Central memory CD8-positive, alpha-beta T cell (primary cell): Measurements from ENCODE around the gene SLC39A11.

Source experiments
- ATAC-seq: fragments of 150-1000 bp; cut with Tn5 transposase; replicated peaks from 2 replicates; pipeline ENCODE4 v1.10.0; 2022; ENCODE audit warnings: mild to moderate bottlenecking, moderate FRiP score, moderate number of reproducible peaks; ENCODE audit not compliant: poor library complexity, severe bottlenecking; ENCODE audit errors: extremely low read depth
- DNase-seq, 2 donors: peaks; one replicate each; pipeline ENCODE4 v3.0.0; 2021; ENCODE audit warnings: low spot score in 2 of 2
- H3K27ac Mint-ChIP-seq: one replicate; pipeline ENCODE4 v1.8.0; 2022; ENCODE audit warnings: low read depth, mild to moderate bottlenecking, moderate library complexity, mixed read lengths
- H3K27me3 Mint-ChIP-seq: one replicate; pipeline ENCODE4 v1.8.0; 2022; ENCODE audit warnings: mixed read lengths
- H3K36me3 Mint-ChIP-seq: one replicate; pipeline ENCODE4 v1.8.0; 2022; ENCODE audit warnings: mild to moderate bottlenecking, moderate library complexity, mixed read lengths; ENCODE audit not compliant: insufficient read depth
- H3K4me1 Mint-ChIP-seq: one replicate; pipeline ENCODE4 v1.8.0; 2022; ENCODE audit warnings: mixed read lengths
- H3K4me3 Mint-ChIP-seq: one replicate; pipeline ENCODE4 v1.8.0; 2022; ENCODE audit warnings: mild to moderate bottlenecking, moderate library complexity, mixed read lengths
- H3K9me3 Mint-ChIP-seq: one replicate; pipeline ENCODE4 v1.8.0; 2022; ENCODE audit warnings: mixed read lengths

Gene SLC39A11

DNA sequence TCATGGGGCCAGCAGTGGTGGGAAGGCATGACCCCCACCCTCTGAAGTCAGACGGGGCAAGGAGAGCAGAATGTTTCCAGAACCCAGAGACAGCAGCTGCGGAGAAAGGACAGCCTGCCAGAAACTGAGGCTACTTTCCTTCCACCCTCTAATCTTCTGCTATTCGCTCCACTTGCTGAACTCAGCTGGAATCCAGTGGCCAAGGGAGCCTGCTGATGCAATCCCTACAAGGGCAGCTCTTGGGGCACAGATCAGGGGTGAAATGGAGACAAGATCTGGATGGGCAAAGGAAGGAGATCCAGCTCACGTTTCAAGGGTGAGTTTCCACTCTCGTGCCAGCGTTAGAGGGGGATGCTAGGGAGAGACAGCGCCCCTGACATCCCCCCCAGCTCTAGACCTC lies 479.1 kb downstream of the SLC39A11 start:
- H3K4me3 Mint-ChIP-seq = no peak overlapping the region
- ATAC-seq = no peak
- no peak overlapping the region for H3K27ac Mint-ChIP-seq
- peaks cover 63% of the 10 kb centered on the region for H3K27me3 Mint-ChIP-seq
- DNase-seq = no peak
- peaks cover 8% of the 10 kb centered on the region for H3K4me1 Mint-ChIP-seq
- H3K9me3 Mint-ChIP-seq = peaks cover 5% of the 10 kb centered on the region
- H3K36me3 Mint-ChIP-seq = peaks cover 2% of the 10 kb centered on the region

DNA sequence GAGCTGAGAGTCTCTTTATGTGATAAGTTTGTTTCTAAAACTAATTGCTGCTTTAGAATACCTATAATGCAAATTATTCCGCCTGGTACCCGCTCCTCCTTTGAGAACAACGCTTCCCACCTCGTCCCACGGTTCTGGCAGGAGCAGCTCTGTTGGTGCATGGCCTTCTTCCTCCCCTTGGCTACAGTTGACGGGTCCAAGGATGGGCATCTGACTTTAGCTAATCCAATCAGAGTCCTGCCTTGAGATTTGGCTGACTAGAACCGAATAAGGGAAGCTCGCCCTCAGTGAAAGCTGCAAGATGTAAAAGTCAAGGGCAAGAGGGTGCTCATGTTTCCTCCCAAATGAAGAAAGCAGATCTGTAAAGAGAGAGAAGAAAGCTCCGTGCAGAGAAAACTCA lies 481.3 kb downstream of the SLC39A11 start:
- Mint-ChIP-seq H3K4me1 (no peaks in the 10 kb centered on the region), H3K4me3 (no peak overlapping the region), H3K27ac (no peak overlapping the region), H3K9me3 (peaks cover 15% of the 10 kb centered on the region), H3K36me3 (no peaks in the 10 kb centered on the region), H3K27me3 (peaks cover 50% of the 10 kb centered on the region)
- ATAC-seq (no peak), DNase-seq (no peak)

DNA sequence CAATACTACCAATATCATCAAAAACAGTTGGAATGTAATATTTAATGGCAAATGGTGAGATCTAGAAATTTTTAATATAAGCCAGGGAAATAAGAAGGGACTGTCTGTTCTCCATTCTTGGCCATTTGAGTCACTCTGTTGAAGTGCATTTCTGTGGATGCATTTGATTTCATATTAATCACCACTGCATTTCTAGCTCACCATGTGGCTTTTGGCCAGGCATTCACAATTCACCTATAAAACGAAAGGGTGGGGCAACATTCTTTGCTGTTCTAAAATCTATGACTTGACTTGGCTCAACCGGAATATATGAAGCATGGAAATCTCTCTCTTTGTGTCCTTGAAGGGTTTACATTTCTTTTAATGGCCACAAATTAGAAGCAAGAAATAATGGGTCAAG lies 483.0 kb downstream of the SLC39A11 start:
- ATAC-seq = no peak
- Mint-ChIP-seq H3K36me3 (no peaks in the 10 kb centered on the region), H3K4me3 (no peak overlapping the region), H3K4me1 (no peaks in the 10 kb centered on the region), H3K27me3 (peaks cover 58% of the 10 kb centered on the region), H3K9me3 (peaks cover 15% of the 10 kb centered on the region), H3K27ac (no peak overlapping the region)
- no peak for DNase-seq

DNA sequence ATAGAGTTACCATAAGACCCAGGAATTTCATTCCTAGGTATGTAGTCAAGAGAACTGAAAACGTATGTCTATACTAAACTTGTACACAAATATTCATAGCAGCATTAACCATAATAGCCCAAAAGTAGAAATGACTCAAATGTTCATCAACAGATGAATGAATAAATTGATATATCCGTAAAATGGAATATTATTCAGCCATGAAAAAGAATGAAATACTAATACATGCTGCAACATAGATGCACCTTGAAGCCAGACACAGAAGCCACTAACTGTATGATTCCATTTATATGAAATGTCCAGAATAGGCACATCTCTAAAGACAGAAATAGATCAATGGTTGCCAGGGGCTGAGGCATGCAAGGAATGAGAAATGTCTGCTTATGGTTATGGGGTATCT lies 484.1 kb downstream of the SLC39A11 start:
- H3K27me3 Mint-ChIP-seq = peaks cover 55% of the 10 kb centered on the region
- peaks cover 15% of the 10 kb centered on the region for H3K9me3 Mint-ChIP-seq
- DNase-seq (no peak), ATAC-seq (no peak)
- H3K4me3 Mint-ChIP-seq = no peak overlapping the region
- no peaks in the 10 kb centered on the region for H3K36me3 Mint-ChIP-seq
- no peaks in the 10 kb centered on the region for H3K4me1 Mint-ChIP-seq
- no peak overlapping the region for H3K27ac Mint-ChIP-seq

DNA sequence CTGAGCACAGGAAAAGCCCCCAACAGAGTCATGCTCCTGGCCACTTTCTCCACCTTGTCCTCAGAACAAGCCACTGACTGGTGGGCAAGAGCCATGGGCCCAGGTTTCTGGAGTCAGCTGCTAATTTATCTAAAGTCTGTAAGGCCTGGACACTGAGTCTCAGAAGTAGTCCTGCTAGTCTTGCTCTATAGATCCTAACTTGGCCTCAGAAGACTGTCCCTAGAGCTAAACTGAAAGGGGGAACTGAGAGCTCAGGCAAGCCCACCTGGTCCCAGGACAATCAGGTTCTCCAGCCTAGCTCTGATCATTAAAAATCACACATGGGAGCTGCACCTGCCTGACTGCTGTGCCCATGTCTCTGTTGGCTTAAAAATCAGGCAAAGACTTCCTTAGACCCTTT lies 485.8 kb downstream of the SLC39A11 start:
- H3K9me3 Mint-ChIP-seq = peaks cover 15% of the 10 kb centered on the region
- peaks cover 53% of the 10 kb centered on the region for H3K27me3 Mint-ChIP-seq
- no peaks in the 10 kb centered on the region for H3K4me1 Mint-ChIP-seq
- H3K27ac Mint-ChIP-seq = no peak overlapping the region
- no peak overlapping the region for H3K4me3 Mint-ChIP-seq
- DNase-seq = no peak
- H3K36me3 Mint-ChIP-seq = no peaks in the 10 kb centered on the region
- no peak for ATAC-seq

DNA sequence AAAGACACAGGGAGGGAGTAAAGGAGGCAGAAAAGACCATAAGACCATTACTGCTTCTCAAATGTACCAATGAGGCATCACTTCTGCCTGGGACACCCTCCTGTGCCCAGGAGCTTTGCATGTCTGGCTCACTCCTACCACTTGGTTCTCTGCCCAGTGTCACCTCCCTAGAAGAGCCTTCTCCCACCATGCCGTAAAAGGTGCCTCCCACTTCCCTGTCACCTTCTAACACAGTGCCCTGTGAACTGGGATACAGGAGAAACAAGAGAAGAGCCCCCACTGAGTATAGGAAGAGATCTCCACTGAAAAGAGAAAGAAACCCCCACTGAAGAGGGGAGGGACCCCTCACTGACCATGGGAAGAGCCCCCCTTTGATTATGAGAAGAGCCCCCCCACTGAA lies 486.9 kb downstream of the SLC39A11 start:
- Mint-ChIP-seq H3K4me3 (no peak overlapping the region), H3K4me1 (no peaks in the 10 kb centered on the region), H3K27ac (no peak overlapping the region), H3K9me3 (peaks cover 15% of the 10 kb centered on the region), H3K36me3 (no peaks in the 10 kb centered on the region), H3K27me3 (peaks cover 56% of the 10 kb centered on the region)
- ATAC-seq = no peak
- no peak for DNase-seq

DNA sequence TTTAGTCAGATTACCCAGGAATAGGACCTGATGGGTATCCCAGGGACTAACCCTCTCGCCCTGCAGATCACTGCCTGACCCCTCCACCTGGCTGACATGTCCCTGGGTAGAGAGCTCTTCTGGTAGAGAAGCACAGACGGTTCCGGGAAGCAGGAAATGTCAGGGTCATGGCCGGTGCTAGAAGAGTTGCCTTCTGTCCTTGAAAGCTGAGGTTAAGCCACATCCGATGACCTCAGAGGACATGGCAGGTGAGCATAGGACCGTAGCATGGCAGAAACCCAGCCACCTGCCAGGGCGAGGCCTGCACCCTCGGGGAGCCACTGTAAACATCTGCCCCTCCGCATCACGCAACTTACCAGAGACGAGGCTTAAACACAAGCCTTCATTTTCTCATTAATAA lies 488.0 kb downstream of the SLC39A11 start:
- H3K36me3 Mint-ChIP-seq = no peaks in the 10 kb centered on the region
- no peak for ATAC-seq
- H3K27ac Mint-ChIP-seq = no peak overlapping the region
- H3K9me3 Mint-ChIP-seq = peaks cover 15% of the 10 kb centered on the region
- no peaks in the 10 kb centered on the region for H3K4me1 Mint-ChIP-seq
- H3K4me3 Mint-ChIP-seq = no peak overlapping the region
- no peak for DNase-seq
- peaks cover 59% of the 10 kb centered on the region for H3K27me3 Mint-ChIP-seq

DNA sequence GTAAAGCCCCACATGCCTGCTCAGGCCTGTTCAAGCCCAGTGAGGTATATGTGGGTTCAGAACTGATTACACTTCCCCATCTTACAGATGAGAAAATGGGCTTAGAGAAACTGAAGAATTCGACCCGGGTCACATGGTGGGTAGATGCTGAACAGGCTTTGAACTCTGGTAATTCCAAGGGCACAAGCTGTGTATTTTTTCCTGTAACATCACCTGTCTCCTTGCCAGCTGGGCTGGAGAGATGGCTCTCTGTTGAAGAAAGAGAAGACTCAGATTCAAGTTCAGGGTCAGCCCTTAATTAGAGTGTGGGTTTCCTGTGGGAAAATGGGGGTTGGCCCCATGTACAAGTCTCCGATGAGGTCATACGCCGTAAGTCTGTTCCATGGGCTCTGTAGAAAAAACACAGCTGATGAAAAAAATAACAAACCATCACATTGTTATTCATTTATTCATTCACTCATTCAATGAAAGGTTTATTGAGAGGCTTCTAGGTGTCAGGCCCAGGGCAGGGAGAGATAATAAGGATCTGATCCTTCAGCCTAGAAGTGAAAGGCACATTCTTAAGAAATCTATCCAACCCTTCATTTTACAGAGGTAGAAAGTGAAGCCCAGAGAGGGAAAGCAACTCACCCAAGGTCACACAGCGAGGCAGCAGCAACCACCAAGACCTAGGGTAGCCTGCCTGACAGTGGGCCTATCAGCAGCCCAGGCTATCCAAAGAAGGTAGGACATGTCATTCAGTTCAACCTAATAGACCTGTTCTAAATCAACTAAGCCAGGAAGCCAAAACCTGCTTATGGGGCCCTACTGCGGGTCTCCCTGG lies 488.9 kb downstream of the SLC39A11 start:
- Mint-ChIP-seq H3K27me3 (peaks cover 67% of the 10 kb centered on the region), H3K4me3 (no peak overlapping the region)
- DNase-seq = no peak

DNA sequence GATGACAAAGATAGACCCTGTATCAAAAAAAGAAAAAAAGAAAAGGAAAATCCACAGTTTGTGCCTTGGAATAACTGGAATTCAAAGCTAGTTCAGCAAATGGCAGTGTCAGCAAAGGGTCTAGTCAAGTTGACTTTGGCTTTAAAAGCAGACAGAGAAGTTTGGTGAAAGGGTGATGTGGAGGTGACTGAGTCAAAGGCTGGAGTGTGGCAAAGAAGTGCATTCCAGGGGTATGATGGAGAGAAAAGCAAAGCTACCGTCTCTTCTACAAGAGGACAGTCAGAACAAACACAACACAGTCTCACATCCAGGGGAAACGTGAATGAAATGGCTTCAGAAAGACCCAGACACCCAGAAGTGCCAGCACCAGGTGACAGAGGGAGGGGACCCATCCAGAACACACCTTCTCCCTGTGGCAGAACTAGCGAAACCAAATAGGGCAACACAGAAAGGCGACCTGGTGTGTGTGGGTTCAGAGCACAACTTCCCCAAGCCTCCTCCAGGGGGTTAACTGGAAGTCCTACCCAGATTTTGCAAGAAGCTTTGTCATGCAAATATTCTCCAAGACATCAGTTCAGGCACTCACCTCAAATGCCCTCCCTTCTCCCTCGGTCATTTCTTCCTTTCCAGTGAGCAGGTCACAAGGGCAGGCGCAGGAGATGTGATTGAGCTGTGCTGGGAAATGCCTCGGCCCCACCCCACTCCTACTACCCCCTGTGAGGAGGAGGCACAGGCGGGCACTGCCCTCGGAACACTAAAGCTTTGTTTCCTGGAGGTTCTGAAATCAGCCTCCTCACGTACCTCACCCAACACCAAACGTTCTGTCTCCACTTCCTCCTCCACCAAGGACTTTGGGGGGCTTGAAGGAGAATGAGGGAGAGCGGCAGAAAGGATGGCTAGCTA lies 489.7 kb downstream of the SLC39A11 start:
- Mint-ChIP-seq H3K36me3 (peaks cover under 1% of the 10 kb centered on the region), H3K4me3 (no peak overlapping the region), H3K27ac (no peak overlapping the region), H3K9me3 (peaks cover 4% of the 10 kb centered on the region), H3K4me1 (no peaks in the 10 kb centered on the region), H3K27me3 (peaks cover 67% of the 10 kb centered on the region)
- DNase-seq (no peak), ATAC-seq (no peak)

More for the DNA sequence above, 488.9 kb downstream of the SLC39A11 start:
- no peak for ATAC-seq
- Mint-ChIP-seq H3K9me3 (peaks cover 13% of the 10 kb centered on the region), H3K27ac (no peak overlapping the region), H3K4me1 (no peaks in the 10 kb centered on the region), H3K36me3 (no peaks in the 10 kb centered on the region)

DNA sequence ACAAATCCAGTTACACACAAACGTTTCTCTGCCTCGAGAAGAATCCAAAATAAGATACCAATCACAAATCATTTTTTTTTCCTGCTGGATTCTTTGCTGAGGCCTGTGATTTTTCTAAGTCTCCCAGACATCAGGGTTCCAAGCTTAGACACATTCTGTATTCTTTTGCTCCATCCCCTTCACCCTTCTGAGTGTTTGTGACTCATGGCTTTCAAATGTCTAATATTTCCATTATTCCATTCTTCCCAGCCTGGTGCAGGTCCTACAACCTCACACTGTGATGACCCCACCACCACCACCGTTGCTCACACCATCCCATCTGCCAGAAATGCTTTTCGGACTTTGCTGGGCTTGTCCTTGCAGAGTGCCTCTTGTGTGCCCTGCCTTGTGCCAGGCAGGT lies 491.6 kb downstream of the SLC39A11 start:
- no peaks in the 10 kb centered on the region for H3K4me1 Mint-ChIP-seq
- H3K9me3 Mint-ChIP-seq = no peaks in the 10 kb centered on the region
- ATAC-seq (no peak), DNase-seq (no peak)
- H3K27me3 Mint-ChIP-seq = peaks cover 80% of the 10 kb centered on the region
- no peak overlapping the region for H3K4me3 Mint-ChIP-seq
- no peak overlapping the region for H3K27ac Mint-ChIP-seq
- H3K36me3 Mint-ChIP-seq = peaks cover 1% of the 10 kb centered on the region

DNA sequence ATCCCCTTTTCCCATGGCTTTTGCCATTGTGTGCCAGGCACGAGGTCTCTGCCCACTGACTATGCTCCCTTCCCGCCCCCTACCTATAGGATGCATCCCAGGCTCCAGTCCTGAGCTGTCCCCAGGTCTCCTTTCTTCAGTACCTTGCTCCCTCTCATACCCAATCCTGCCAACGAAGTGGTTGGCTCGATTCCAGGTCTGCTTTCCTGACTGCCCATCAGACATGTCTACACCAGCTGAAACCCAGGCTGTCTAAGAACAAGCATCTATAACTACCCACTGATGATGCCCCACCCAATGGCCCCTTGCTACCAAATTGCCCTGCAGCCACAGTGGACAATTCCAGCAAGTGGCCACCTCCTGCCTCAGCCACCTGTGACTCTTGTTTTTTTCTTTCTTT lies 492.6 kb downstream of the SLC39A11 start:
- Mint-ChIP-seq H3K9me3 (no peaks in the 10 kb centered on the region), H3K27ac (no peak overlapping the region), H3K27me3 (peaks cover 71% of the 10 kb centered on the region), H3K4me1 (no peaks in the 10 kb centered on the region), H3K36me3 (peaks cover 1% of the 10 kb centered on the region), H3K4me3 (no peak overlapping the region)
- DNase-seq (no peak), ATAC-seq (no peak)

DNA sequence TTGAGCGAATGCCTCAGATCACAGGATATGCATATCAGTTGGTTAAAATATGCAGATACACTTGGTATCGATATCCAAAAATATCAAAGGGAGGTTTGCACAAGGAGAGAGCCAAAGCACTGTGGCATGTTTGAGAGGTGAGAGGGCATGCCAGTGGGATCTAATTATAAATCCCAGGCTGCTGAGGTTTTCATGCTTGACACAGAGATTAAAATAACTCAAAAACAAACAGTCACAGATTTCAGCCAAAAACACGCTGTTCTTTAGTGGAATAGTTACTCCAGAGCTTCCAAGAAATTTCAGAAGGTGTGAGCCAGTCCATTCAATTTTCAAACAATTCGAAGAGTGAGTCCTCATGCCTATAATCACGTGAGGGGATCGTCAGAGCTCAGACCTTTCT lies 493.8 kb downstream of the SLC39A11 start:
- H3K4me1 Mint-ChIP-seq = no peaks in the 10 kb centered on the region
- H3K27me3 Mint-ChIP-seq = peaks cover 63% of the 10 kb centered on the region
- H3K27ac Mint-ChIP-seq = no peak overlapping the region
- DNase-seq = no peak
- no peak for ATAC-seq
- no peaks in the 10 kb centered on the region for H3K9me3 Mint-ChIP-seq
- peaks cover 3% of the 10 kb centered on the region for H3K36me3 Mint-ChIP-seq
- no peak overlapping the region for H3K4me3 Mint-ChIP-seq
